Measurements from ENCODE around the gene SLC48A1. TPM values are rescaled to one million over a fixed set of nuclear protein-coding genes. Genes with fewer than 3 reads are reported as not detected.

The SLC48A1 gene
- total and polyA plus RNA-seq, 4 donors, result 6.1 to 15.4 (median 9.3) TPM

- H3K9ac ChIP-seq (ENCODE audit: low read depth in 1 of 2, low read length in 2 of 2), result no peak overlapping the region
- TF ChIP-seq HNF4G (IDR thresholded peaks at IDR 0.05), result no peak
- TF ChIP-seq MAX (IDR thresholded peaks at IDR 0.05), result no peak
- TF ChIP-seq JUND (IDR thresholded peaks at IDR 0.05), result no peak
- no peak for TF ChIP-seq HNF4A (conservative IDR thresholded peaks at IDR 0.05)
- peak; percentile 7 for TF ChIP-seq CTCF (IDR thresholded peaks at IDR 0.05; ENCODE audit: low read depth, low read length, missing input control)
- TF ChIP-seq NR2F2 (IDR thresholded peaks at IDR 0.05), result peak; percentile 11
- TF ChIP-seq TAF1 (conservative IDR thresholded peaks at IDR 0.05), result no peak
- no peaks in the 10 kb centered on the region for H3K9me3 ChIP-seq (ENCODE audit: control insufficient read depth in 4 of 4, low read length in 3 of 4)
- peak overlapping the region; percentile 80 for H3K27ac ChIP-seq (ENCODE audit: low read depth in 1 of 2, low read length in 2 of 2)
- H3K4me1 ChIP-seq (ENCODE audit: control insufficient read depth in 4 of 4, insufficient read depth in 4 of 4, low read length in 3 of 4), result peaks cover 0 to 33% (median 5%) of the 10 kb centered on the region in 4 donors
- H3K4me3 ChIP-seq (ENCODE audit: low read depth in 1 of 3, low read length in 3 of 3), result no peak overlapping the region
- no peaks in the 10 kb centered on the region for H3K27me3 ChIP-seq (ENCODE audit: control insufficient read depth in 4 of 4, insufficient read depth in 4 of 4, low read length in 3 of 4)
- 63% methylated on average over 7 of the region's 7 CpGs for WGBS
- H3K36me3 ChIP-seq (ENCODE audit: control insufficient read depth in 4 of 4, insufficient read depth in 3 of 4, low read depth in 1 of 4, low read length in 3 of 4), result no peaks in the 10 kb centered on the region
- DNase-seq (ENCODE audit: low spot score), result no peak
Measured at GRCh38 chr12:47817272-47818006, 44.4 kb downstream of the SLC48A1 start.

- peaks cover 0 to 30% (median 5%) of the 10 kb centered on the region in 4 donors for H3K4me1 ChIP-seq (ENCODE audit: control insufficient read depth in 4 of 4, insufficient read depth in 4 of 4, low read length in 3 of 4)
- TF ChIP-seq RAD21 (IDR thresholded peaks at IDR 0.05), result no peak
- TF ChIP-seq ZBTB33 (IDR thresholded peaks at IDR 0.05), result no peak
- TF ChIP-seq YY1 (IDR thresholded peaks at IDR 0.05), result no peak
- TF ChIP-seq RXRA (IDR thresholded peaks at IDR 0.05), result no peak
- TF ChIP-seq JUND (IDR thresholded peaks at IDR 0.05), result no peak
- TF ChIP-seq HNF4A (conservative IDR thresholded peaks at IDR 0.05), result no peak
- no peaks in the 10 kb centered on the region for H3K9me3 ChIP-seq (ENCODE audit: control insufficient read depth in 4 of 4, low read length in 3 of 4)
- no peaks in the 10 kb centered on the region for H3K36me3 ChIP-seq (ENCODE audit: control insufficient read depth in 4 of 4, insufficient read depth in 3 of 4, low read depth in 1 of 4, low read length in 3 of 4)
- H3K27me3 ChIP-seq (ENCODE audit: control insufficient read depth in 4 of 4, insufficient read depth in 4 of 4, low read length in 3 of 4), result no peaks in the 10 kb centered on the region
- H3K27ac ChIP-seq (ENCODE audit: low read depth in 1 of 2, low read length in 2 of 2), result peak overlapping the region; percentile 80
- H3K4me3 ChIP-seq (ENCODE audit: low read depth in 1 of 3, low read length in 3 of 3), result no peak overlapping the region
- DNase-seq (ENCODE audit: low spot score), result no peak
- WGBS, result 75% methylated on average over 3 of the region's 3 CpGs
- no peak overlapping the region for H3K9ac ChIP-seq (ENCODE audit: low read depth in 1 of 2, low read length in 2 of 2)
Measured at GRCh38 chr12:47818007-47818376, 45.0 kb downstream of the SLC48A1 start.

GRCh38 chr12:47818467-47819137 is 45.6 kb downstream of the SLC48A1 start:
- Histone ChIP-seq H3K9ac (ENCODE audit: low read depth in 1 of 2, low read length in 2 of 2) (peak overlapping the region in 1 of 2 donors; percentile 67), H3K27me3 (ENCODE audit: control insufficient read depth in 4 of 4, insufficient read depth in 4 of 4, low read length in 3 of 4) (no peaks in the 10 kb centered on the region), H3K36me3 (ENCODE audit: control insufficient read depth in 4 of 4, insufficient read depth in 3 of 4, low read depth in 1 of 4, low read length in 3 of 4) (no peaks in the 10 kb centered on the region), H3K27ac (ENCODE audit: low read depth in 1 of 2, low read length in 2 of 2) (peak overlapping the region; percentile 80), H3K9me3 (ENCODE audit: control insufficient read depth in 4 of 4, low read length in 3 of 4) (no peaks in the 10 kb centered on the region), H3K4me3 (ENCODE audit: low read depth in 1 of 3, low read length in 3 of 3) (peak overlapping the region in 2 of 3 donors; percentile 42 to 74), H3K4me1 (ENCODE audit: control insufficient read depth in 4 of 4, insufficient read depth in 4 of 4, low read length in 3 of 4) (peaks cover 0 to 30% (median 5%) of the 10 kb centered on the region in 4 donors)
- 58% methylated on average over 23 of the region's 23 CpGs for WGBS
- DNase-seq (ENCODE audit: low spot score), result no peak
- TF ChIP-seq MAX (IDR thresholded peaks at IDR 0.05) (no peak), GABPA (IDR thresholded peaks at IDR 0.05 in 1 of 2, conservative IDR thresholded peaks at IDR 0.05 in 1 of 2) (no peak), ZBTB33 (IDR thresholded peaks at IDR 0.05) (no peak), ATF3 (IDR thresholded peaks at IDR 0.05) (no peak), NR2F2 (IDR thresholded peaks at IDR 0.05) (no peak), FOXA1 (IDR thresholded peaks at IDR 0.05) (no peak), HNF4A (conservative IDR thresholded peaks at IDR 0.05) (no peak)

Data from liver (tissue), 9 donors.